HG02571 (cell line): Measurements from ENCODE around the gene POLN.
A peak's percentile ranks its signal among the peaks of the same experiment; 100 is the strongest.

Source experiments
- ATAC-seq: cut with Tn5 transposase; IDR thresholded peaks from one replicate; pipeline ENCODE4 v1.9.1; 2021; ENCODE audit warnings: mild to moderate bottlenecking, moderate library complexity; ENCODE audit not compliant: unreplicated experiment

The POLN gene

DNA sequence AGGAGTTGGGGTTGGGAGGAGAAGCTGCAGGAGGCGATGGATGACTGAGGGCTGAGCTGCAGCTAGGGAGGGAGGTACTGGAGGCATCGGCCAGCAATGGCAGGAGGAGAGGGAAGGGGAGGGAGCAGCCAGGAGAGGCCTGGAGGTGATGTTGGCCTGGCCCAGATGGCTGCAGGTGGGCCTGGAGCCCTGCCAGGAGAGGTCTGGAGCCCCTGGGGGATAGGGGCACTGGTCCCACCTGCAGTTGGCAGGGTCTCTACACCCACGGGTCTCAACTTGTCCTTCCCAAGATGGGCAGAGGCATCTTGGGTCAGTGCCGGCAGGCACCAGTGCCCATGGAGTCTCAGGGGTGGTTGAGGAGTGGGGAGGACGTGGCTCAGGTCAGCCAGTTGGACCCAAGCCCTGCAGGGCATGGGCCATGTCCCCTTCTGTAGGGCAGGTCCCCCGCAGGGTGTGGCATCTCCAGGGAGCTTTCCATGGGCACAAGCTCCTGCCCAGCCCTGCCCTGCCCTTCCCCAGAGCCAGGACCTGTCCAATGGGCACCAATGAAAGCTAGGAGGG, 22.6 kb upstream of the POLN start:
- no peak for ATAC-seq

- ATAC-seq, result no peak
These were observed 22.0 kb upstream of the POLN start for GRCh38 chr4:2263926-2264321.

GRCh38 chr4:2262944-2263250, 21.0 kb upstream of the POLN start:
- no peak for ATAC-seq

DNA sequence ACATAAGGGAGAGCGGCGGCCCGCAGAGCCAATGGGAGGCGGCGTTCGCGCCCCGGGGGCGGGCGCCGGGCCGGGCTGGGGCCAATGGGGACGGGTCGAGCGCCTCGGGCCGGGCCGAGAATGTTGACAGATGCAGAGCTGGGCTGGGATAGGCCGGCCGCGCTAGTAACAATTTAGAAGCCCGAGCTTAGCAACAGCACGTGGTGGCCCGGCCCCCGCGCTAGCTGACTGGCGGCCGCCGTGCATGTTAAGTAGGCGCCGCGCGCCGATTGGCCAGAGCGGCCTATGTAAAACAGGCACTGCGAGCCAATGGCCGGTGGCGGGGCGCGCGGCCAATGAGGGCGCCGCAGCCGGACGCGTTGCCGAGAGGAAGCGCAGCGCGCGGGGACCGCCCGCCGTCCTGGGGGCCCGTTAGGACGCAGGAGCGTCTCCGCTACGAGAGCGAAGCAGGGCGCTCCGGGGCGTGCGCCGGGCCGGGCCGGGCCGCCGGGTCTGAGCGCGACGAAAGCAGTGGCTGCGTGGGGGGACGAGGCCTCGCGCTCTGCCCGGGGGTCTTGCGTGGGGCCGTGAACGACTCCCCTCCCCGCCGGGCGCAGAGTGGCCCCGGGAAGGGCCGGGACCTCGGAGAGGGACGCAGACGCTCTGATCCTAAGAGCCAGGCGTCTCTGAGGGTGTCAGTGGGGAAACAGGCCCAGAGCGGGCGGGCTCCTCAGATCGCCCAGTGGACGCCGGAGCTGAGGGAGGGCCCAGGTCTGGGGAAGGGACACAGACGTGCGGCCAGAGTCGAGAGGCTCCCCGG, 20.4 kb upstream of the POLN start:
- peak; percentile 87 for ATAC-seq

- ATAC-seq, result no peak
These were observed 19.9 kb upstream of the POLN start, which contains the start of gene MXD4 for GRCh38 chr4:2261853-2262144. Gene MXD4, minus strand, starts transcription at chr4:2262109. Its CDS starts 129 bp downstream, at chr4:2261980.

DNA sequence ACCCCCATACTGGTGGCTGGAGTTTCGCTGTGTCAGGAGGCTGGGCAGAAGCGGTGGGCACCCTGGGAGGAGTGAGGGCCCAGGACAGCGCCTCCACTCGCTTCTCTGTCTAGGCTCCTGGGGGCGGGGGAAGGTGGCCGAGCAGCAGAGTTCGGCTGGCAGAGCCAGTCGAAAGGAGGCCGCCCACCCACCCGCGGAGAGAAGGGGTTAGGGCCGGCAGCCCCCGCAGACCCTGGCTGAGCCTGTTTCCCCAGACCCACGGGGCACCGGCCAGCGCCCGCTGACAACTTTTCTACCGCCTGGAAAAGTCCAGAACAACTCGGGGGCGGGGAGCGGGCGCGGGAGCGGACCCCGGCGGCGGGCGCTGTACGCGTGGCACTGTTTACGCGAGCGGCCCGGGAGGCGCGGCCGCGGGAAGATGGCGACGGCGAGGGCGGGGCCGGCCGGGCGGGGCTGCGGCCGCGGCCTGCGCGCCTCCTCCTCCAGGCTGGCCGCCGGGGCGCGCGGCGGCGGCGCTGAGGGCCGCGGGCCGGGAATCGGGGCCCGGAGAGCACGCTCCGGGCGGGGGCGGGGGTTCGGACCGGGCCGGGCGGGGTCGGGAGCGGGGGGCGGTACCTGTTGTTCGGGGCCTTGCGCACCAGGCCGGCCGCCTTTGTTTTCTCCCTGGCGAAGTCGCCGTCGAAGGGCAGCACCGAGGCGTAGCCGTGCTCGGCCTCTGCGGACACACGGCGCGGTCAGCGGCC, 19.4 kb upstream of the POLN start:
- ATAC-seq, result peak; percentile 21

DNA sequence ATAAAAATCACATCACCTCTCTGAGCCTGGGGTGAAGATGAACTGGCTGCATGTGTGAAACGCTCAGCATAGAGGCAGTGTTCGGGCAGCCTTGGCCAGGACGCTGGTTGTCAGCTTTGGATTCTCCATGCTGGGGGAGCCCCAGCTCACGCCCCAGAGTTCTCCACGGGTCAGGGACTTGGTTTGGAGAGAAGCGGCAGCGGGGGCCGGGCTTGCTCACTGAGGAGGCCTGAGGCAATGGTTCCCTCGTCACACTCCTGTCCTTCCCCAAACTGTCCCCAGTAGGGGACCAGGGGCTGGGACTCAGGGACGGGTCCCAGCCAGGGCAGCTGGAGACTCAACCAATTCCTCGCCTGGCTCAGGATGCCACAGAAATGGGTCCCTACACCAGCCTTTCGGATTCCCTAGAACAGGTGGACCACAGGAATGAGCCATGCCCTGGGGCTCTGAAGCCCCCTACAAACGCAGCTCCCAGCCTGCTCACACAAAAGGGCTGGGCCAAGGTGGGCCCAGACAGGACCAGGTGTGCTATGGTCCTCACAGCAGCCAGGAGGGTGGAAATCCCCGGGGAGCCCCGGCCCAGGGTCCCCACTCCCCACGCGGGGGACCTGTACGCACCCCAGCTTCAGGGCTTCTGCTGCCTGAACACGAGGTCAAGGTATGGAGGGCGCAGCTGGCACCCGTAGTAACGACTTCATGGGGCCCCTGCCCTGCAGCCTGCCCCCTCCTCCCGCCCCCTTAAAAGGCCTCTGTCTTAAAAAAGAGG, 18.6 kb upstream of the POLN start:
- ATAC-seq, result no peak

DNA sequence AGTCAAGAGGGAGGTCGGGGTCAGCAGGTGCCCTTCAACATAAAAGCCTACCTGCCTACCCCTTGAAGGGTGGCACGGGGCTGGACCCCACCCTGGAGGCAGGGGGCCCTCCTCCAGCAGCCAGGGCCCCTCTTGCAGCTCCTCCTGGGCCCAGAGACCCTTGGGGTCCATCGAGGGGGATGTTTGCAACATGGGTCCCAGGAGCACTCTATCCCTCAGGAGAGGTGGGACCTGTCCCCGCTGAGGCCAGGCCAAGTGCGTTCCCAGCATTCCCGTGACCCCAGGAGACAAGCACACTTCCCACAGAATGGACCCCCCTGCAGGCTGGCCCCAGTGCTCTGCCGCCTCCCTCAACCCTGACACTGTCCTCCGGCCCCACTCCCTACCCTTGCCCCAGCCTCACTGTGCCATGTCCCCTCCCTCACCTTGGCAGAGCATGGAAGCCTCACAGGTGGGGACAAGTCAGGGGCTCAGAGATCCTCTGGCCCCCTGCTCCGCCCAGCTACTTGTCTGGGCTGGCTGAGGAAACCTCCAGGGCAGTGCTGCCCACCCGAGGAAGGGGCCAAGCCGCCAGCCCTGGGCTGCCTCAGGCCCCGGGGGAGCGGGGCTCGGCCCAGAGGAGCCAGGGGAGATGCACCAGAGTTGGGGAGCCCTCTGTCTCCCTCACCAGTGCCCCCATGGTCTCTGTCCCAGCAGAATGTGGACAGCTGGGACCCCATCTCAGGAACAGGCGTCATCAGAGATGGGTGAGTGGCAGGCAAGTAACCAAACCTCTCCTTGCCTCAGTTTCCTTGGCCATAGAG, 17.8 kb upstream of the POLN start:
- ATAC-seq, result no peak

DNA sequence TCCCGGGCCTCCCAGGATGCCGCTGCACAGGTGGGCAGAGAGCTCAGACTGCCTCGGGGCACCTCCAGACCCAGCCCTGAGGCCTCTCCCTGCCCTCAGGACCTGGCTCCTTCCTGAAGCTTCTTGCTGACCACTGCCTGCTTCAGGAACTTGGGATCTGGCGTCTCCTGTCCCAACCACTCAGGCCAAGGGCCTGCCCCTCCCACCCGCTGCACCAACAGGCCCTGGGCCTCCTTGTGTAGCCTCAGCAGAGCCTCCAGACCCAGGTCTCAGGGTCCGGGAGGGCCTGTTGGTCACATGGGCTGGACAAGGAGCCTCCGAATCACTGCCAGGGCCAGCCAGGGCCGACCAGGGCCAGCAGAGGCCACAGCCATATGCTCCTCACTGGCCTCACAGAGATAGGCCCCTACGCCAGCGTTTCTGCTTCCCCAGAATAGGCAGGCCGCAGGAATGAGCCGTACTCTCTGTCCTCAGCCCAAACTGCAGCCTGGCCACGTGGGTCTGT, 17.2 kb upstream of the POLN start:
- no peak for ATAC-seq

- ATAC-seq, result no peak
These were observed 16.4 kb upstream of the POLN start for GRCh38 chr4:2258091-2259035.

GRCh38 chr4:2257361-2258081, 15.6 kb upstream of the POLN start:
- no peak for ATAC-seq

DNA sequence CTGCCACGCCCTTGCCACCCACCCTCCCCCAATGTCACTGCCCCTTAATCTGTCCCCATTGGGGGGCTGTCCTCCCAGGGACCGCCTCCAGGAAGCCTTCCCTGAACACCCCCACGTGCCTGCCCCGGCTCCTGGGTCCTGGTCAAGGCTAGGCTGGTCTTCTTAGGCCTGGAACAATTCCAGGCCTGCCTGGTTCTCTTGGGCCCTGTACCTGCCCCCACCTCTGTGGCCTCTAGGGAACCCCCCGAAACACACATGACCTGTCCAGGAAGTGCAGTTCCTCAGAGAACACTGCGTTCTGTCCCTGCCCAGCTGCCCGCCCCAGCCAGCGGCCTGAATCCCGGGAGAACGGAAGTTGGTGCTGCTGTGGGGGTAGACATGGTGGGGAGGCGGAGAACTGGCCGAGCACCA, 14.9 kb upstream of the POLN start:
- ATAC-seq, result no peak

- no peak for ATAC-seq
These were observed 14.3 kb upstream of the POLN start for GRCh38 chr4:2256156-2256731.

DNA sequence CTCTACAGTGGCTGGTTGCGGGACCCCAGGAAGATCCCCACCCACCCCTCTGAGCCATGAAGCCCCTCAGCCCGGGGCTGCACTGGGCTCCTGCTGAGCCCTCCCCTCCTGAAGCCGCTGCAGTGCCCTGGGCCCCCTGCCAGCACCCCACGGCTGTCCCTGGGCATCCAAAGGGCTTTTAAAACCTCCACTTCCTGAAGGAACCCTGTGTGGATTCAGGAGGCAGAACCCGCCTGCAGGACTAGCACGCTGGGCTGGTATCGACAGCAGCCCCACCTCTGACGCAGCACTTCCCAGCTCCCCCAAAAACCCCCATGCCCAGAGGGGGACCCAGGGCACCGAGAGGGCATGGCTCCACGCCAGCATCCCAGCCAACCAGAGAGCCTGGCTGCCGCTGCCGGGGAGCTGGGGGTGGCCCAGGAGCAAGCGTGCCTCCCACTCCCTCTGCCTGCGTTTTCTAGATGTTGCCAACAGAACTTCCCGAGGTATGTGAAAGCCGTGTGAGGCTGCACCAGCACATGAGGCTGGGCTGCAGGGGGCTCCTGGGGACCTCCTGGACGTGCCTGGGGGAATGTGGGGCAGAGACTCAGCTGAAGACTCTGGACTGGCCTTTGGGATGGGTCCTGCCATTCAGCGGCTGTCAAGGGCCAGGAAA, 13.7 kb upstream of the POLN start:
- ATAC-seq, result no peak

GRCh38 chr4:2254665-2255500, 13.0 kb upstream of the POLN start:
- no peak for ATAC-seq

GRCh38 chr4:2253160-2254084, 11.5 kb upstream of the POLN start:
- no peak for ATAC-seq
